Activated effector memory CD4-positive, alpha-beta T cell treated with anti-CD3 and anti-CD28 coated beads, Interleukin-2, amount 50 U/mL, for 16 hours (primary cell): ENCODE data around the gene GPR160.
"Not testable (repeated sequence)": the region's sequence is repeated elsewhere in the genome, so short reads cannot be mapped to it uniquely, and the experiment has no call there.

ENCODE experiments used
- DNase-seq: peaks from one replicate; pipeline ENCODE4 v3.0.0-alpha.2; 2020

Gene GPR160

GRCh38 chr3:170076715-170077238, 39.0 kb downstream of the GPR160 start:
- no peak for DNase-seq

DNA sequence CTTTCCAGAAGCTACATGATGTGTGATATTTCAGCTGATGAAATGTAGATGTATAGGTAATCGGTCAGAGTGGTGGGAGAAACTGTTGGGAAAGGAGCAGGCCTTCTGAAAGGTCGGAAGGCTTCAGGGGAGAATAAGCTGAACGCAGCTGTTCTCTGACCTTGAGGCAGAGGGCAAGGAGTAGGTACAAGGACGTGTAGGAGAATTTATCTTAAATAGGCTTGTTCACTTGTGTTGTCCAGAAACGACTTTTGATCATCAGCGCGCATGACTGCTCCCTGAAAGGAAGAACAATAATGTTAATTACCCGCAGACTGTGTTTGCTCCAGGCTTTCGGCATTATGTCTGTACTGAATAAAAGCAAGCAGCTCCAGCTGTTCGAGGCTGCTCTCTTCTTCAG, 39.6 kb downstream of the GPR160 start:
- DNase-seq: no peak

DNA sequence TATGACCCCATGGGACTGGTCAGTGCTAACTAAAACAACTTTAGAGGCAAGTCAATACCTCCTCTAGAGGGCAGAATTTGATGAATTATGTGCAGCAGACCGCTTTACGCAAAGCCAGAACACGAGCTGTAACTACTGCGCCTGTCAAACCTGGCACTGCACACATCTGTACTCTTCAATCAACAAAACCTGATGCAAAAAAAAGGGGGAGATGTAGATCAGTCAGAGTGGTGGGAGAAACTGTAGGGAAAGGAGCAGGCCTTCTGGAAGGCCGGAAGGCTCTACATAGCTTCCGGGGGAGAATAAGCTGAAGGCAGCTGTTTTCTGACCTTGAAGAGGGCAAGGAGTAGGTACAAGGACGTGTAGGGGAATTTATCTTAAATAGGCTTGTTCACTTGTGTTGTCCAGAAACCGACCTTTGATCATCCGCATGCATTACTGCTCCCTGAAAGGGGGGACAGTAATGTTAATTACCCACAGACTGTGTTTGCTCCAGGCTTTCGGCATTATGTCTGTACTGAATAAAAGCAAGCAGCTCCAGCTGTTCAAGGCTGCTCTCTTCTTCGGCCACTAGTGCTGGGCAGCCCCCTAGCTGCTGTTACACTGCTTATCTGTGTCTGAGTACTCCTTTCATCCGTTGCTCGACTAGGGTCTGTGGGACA, 41.0 kb downstream of the GPR160 start:
- DNase-seq: no peak

DNA sequence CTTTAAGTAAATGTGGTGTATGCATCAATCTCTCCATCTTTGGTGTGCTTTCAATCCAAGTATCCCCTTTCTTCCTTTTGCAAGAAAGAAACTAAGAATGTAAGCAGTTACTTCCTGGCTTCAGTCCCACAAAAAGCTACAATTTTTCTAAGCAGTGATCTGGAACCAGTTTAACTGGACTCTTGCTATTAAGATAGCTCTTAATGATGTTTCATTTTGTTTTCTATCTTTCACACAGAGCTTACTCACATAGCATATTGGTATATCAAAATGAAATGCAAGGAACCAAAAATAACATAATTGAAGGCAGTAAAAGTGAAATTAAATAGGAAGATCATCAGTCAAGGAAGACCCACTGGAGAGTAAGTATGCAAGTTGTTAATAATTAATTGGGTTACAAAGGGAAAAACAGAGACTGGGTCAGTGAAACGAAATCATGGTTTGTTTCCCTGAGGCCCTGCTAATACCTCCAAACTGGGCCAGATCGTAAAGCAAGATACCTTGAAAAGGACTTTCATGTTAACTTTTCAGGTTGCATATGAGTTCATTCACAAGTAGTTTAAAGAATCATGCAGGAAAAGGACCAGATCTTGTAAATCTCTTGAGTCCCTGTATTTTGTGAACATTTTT, 41.9 kb downstream of the GPR160 start:
- DNase-seq: no peak

- DNase-seq: no peak
Measured at GRCh38 chr3:170080605-170081004, 42.8 kb downstream of the GPR160 start.

- no peak for DNase-seq
Measured at GRCh38 chr3:170081079-170081741, 43.4 kb downstream of the GPR160 start.

DNA sequence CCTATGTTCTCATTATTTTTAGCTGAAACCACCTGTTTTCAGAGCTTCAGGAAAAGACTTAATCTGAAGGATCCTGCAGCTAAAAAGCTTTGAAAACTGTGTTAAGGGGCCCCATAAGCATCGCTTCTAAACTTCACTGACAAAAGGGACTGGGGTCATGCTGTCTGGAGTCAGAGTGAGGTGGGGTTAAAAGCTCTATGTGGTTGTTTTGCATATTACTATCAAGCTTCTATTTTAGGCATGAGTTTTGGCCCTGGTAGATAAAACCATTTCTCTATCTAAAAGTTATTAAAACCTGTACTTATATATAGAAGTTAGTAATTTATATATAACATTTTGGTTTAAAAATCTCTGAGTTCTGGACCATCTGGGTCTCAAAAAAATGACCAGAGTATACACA, 45.5 kb downstream of the GPR160 start:
- no peak for DNase-seq

- no peak for DNase-seq
Measured at GRCh38 chr3:170085396-170085795, 47.6 kb downstream of the GPR160 start.

GRCh38 chr3:170089862-170090600, 52.2 kb downstream of the GPR160 start:
- no peak for DNase-seq

GRCh38 chr3:170090601-170090981, 52.8 kb downstream of the GPR160 start:
- DNase-seq: no peak

GRCh38 chr3:170092907-170093306, 55.1 kb downstream of the GPR160 start:
- no peak for DNase-seq

DNA sequence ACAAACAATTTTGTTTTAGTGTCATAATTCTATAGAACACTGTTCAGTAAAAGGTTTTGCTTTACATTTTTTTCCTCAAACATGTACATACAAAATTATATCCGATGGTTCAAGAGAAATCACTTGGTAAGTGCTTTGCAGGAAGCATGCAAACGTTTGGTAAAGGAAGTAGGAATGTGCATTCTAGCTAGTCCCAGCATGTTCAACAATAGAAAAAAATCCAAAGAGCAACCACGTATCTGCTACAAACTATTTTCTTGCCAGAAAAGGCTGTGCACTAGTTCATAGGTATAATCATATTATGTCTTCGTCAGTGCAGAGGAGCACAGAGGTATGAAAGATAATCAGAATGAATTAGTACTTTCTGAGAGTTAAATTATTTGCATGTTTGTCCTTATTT, 58.0 kb downstream of the GPR160 start:
- no peak for DNase-seq

- no peak for DNase-seq
Measured at GRCh38 chr3:170096342-170096741, 58.5 kb downstream of the GPR160 start.

DNA sequence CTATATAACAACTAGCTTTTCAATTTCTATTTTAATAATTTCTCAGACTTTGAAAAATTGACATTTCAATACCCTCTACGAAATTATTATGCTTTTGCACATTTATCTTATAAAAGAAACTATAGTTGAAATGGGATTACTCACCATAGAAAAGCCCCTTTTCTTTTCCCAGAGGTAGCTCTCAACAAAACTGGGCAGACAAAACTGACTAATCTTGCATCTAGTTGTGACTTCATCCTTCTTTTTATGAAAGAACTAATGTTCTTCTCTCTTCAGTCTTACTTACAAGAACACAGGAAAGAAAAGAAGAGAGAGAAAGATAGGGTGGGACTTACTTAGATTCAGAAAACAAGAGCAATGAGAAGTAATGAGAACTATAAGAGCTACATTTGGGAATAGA, 61.0 kb downstream of the GPR160 start:
- DNase-seq: no peak

- no peak for DNase-seq
Measured at GRCh38 chr3:170100944-170101343, 63.1 kb downstream of the GPR160 start.

DNA sequence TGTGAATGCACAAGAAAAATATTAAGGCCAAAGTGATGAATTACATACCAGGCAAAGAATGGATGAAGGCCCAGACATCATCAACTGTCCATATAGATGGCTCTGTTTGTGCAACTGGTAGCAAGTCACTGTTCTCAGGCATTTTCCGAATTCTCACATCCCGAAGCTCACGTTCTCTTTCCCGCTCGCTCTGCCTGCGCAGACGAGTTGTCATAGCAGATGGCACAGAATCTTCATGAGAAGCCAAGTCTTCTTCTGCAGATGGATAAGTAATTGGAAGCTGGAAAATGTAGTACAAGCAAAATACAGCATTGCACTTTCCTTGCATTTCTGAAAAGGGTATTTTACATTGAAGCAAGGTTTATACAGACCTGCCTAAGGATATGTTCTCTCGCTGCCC, 64.6 kb downstream of the GPR160 start:
- no peak for DNase-seq

DNA sequence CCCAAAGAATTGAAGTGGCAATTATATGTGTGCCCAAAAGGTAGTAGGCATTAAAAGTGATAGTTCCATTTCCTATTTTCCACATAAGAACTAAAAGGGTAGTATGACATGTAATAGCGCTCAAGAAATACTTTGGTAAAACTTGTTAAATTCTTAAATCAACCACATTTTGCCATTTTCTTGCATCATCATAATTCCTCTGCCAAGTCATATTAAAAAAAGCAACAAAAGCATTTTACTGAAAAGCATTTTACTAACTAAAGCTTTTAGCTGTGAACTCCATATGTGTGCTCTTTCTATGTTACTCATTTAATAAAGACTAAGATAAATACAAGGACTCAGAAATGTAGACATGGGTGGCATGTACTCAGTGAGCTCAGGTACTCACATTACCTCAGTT, 70.1 kb downstream of the GPR160 start:
- DNase-seq: no peak

- no peak for DNase-seq
Measured at GRCh38 chr3:170108955-170109354, 71.2 kb downstream of the GPR160 start.

- DNase-seq: no peak
Measured at GRCh38 chr3:170109579-170110293, 71.9 kb downstream of the GPR160 start.

GRCh38 chr3:170111147-170111771, 73.5 kb downstream of the GPR160 start:
- DNase-seq: no peak

DNA sequence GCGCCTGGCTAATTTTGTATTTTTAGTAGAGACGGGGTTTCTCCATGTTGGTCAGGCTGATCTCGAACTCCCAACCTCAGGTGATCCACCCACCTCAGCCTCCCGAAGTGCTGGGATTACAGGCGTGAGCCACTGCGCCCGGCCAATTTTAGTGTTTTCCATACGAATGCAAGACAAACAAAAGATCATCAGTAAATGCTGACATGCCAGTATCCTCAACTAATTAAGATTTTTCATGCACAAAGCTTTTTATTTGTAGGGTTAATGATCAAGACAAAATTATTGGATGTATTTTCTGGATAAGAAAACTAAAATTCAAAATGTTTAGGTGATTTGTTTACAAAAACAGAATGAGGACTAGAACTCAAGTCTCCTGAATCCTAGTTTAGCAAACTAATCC, 76.4 kb downstream of the GPR160 start:
- not testable (repeated sequence) for DNase-seq

GRCh38 chr3:170117134-170117533, 79.3 kb downstream of the GPR160 start:
- DNase-seq: no peak
